HL-60/S4 treated with phorbol 12-myristate 13-acetate at 8.2 ng/mL for 4 days and 3 days (cell line): Measurements from ENCODE around the gene VMA21.

Source experiments
- in situ Hi-C: fragments of 300-500 bp; cut with MboI; formaldehyde crosslinking; loops from 2 replicates; pipeline ENCODE4 v1.15.0; 2022; ENCODE audit warnings: low sequenced_read_pairs

VMA21 gene

DNA sequence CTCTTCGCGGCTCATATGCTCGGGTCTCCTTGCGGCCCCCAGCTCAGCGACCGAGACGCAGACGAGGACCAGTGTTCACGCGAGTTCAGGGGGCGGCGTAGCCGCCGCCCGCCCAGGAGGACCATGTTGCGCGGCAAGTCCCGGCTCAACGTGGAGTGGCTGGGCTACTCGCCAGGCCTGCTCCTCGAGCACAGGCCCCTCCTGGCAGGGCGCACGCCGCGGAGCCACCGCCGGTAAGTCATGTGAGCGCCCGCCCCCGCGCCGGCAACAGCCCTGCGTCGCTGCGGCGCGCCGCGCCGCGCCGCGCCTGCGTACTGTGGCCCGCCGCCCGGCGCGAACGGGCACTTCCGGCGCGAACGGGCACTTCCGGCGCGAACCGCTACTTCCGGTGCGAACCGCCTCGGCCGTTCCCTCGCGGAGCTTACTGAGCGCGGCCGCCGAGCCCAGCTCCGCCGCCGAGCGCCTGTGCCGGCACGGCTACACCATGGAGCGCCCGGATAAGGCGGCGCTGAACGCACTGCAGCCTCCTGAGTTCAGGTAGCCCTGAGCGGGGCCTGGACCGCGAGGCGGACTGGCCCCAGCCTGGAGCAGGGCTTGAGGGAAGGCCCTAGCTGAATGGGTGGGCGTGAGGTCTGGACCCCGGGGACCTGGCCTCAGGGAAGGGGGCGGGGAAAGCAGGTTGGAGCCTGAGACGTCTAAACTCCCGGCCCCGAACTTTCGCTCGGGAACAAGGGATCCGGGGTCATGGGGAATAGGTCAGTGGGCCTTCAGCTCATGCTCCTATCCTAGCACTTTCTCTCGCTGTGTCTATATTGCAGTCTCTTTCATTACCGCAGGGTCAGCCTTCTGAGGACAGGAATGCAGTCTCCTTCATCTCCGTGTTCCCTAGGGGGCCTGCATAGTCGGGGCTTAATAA, at the start of gene VMA21:
TSS of gene VMA21 (plus strand) at position 382 of the 916 bp plus-strand sequence. CDS start at position 485, 103 bp downstream.
- in situ Hi-C loops = no loop called here

GRCh38 chrX:151359341-151359740, 37.7 kb upstream of the VMA21 start:
- in situ Hi-C loops = no loop called here

GRCh38 chrX:151359931-151360871, 36.8 kb upstream of the VMA21 start:
- in situ Hi-C loops = no loop called here

- in situ Hi-C loops = no loop called here
These were observed 33.7 kb upstream of the VMA21 start for GRCh38 chrX:151363316-151363715.

GRCh38 chrX:151365579-151365978, 31.4 kb upstream of the VMA21 start:
- in situ Hi-C loops = no loop called here

DNA sequence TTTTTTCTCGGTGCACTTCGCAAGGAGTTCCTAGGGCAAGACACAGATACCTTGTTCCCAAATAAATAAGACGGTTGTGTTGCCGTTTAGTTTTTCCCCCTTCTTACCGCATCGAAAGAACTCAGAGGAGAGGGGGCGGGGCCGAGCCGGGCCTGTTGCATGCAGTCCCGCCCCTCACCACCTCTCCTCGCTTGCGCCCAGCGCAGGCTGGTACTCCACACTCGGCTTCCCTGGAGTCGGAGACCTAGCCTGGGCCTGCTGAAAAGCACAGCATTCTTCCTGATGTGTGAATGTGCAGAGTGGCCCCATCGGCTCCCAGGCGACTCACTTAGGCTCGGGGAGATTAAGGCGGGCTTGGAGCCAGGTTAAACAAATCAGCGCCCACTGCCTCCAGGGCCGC, 26.1 kb upstream of the VMA21 start:
- in situ Hi-C loops = no loop called here

- in situ Hi-C loops = no loop called here
These were observed 12.2 kb upstream of the VMA21 start for GRCh38 chrX:151384807-151385206.

DNA sequence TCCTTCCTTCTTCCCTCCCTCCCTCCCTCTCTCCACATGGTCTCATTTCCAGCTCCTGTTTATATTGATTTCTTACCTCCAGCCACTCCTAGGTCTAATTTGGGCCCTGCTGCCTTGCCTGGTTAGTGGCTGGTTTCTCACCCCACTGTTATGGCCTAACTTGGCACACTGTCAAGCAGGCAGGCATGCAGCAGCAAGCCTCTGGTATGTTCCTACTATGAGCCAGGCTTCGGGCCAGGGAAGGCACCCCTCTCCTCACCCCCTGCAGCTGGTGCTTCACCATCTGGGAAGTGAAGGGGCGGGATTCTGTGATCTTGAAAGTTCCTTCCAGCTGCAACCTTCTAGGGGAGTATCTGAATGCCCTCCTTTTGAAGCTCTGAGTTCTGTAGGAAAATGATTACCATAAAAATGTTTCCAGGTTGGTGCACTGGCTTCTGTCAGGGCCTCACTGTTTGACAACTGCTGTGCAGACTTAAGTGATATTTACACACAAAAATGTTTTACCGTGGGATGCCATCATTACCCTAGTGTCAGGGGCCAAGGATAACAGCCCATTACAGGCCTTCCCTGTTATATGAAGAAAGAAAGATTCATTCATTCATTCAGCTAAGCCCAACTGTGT, 10.1 kb upstream of the VMA21 start:
- in situ Hi-C loops = no loop called here

GRCh38 chrX:151391722-151392121, 5.3 kb upstream of the VMA21 start:
- in situ Hi-C loops = no loop called here

DNA sequence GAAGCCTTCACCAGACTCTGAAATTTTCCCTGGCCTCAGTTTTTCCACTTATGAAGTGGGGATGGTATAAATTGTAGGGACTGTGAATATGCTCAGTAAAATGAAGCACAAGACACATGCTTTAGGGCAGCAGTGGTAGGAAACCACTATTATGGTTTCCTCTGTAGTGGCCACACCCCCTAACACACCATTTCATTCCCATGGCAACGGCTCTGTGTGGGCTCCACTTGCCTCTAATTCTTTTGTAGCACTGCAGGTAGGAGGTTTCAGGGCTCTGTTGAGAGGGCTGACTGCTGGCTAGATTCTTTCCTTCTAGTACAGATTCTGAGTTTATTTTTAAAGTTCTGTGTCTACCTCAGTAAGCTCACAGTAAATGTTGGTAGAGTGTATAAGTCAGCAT, 3.5 kb upstream of the VMA21 start:
- in situ Hi-C loops = no loop called here

DNA sequence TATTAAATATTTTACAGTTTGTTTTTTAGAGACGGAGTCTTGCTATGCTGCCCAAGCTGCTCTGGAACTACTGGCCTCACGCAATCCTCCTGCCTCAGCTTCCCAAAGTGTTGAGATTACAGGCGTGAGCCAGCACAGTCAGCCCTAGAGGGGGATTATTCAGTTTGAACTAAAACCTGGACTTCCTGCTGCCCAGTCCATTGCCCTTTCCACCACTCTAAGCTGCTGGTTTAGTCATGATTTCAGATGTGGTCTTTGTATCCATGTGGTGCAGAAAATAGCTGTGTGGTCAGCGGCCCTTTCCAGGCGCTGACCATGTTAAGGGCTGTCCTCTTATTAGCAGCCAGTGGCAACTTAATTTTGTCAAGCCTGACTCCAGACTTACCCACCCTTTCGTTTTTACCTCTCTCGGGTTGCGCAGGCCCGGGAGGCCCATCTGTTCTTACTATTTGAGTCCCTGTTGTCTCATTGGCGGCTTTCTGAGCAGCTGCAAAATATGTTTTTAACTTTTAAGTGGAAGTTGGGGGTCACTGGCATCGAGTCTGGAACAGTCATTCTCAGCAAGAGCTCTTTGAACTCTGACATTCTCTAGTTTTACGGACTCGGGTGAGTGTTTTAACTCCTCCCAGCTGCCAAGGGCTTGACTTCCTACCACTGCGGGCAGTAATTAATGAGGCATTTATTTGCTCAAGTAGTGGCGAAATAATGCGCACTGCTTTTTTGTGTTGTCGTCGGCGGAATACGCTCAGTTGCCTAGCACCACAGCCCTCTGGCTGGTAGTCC, 773 bp upstream of the VMA21 start:
- in situ Hi-C loops = no loop called here

GRCh38 chrX:151397741-151398070, 700 bp downstream of the VMA21 start:
- in situ Hi-C loops = no loop called here

GRCh38 chrX:151398346-151398745, 1.3 kb downstream of the VMA21 start:
- in situ Hi-C loops = no loop called here

GRCh38 chrX:151402719-151403390, 5.8 kb downstream of the VMA21 start:
- in situ Hi-C loops = no loop called here

GRCh38 chrX:151416579-151416978, 19.6 kb downstream of the VMA21 start:
- in situ Hi-C loops = no loop called here

GRCh38 chrX:151419782-151420181, 22.8 kb downstream of the VMA21 start:
- in situ Hi-C loops = no loop called here

DNA sequence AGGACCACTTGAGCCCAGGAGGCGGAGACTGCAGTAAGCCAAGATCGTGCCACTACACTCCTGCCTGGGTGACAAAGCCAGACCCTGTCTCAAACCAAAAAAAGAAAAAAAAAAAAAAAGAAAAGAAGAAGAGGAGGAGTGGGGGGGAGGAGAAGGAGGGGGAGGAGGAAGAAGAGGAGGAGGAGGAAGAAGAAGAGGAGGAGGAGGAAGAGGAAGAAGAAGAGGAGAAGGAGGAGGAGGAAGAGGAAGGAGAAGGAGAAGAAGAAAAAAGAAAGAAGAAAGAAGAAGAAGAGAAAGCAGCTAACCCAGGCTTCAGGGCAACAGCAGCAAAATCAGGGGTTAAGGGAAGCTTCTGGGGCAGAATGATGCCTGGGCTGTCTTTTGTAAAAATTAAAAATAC, 27.5 kb downstream of the VMA21 start:
- in situ Hi-C loops = no loop called here

DNA sequence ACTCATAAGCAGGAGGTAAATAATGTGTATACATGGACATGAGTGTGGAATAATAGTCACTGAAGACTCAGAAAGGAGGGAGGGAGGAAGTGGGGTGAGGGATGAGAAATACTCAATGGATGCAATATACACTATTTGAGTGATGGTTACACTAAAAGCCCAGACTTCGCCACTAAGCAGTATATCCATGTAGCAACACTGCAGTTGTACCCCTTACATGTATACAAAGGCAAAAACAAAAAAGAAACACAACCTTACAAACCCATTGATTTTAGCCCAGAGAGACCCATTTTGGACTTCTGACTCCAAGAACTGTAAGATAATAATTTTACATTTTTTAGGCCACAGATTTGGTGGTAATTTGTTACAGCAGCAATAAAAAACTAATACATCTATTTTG, 51.5 kb downstream of the VMA21 start:
- in situ Hi-C loops = no loop called here

DNA sequence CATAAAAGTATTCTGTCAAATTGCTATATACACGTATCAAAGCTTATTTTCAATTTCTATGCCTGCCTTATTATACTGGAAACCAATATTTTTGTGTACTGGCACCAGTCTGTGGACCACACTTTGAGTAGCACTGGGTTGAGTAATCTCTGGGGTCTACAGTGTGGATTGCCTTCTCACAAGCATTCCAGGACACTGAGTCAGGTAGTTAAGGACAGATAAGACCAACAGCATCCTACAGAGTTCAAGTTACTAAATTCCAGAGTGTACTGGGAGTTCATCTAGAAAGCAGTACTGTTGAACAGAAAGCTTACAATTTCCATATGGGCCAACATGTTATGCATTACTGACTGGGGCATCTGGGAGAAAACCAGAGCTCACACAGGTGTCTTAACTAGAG, 61.8 kb downstream of the VMA21 start:
- in situ Hi-C loops = no loop called here
